Anterior cingulate cortex (tissue), 58 donors: ENCODE measurements around the gene SLC16A2.

ENCODE experiments used
- DNase-seq, 58 donors: peaks; one replicate each; lab custom pipeline; 2025; lab: John Stamatoyannopoulos, UW

SLC16A2 gene

GRCh38 chrX:74421036-74421739 is at the start of gene SLC16A2:
Gene SLC16A2, plus strand, starts transcription at chrX:74421493. Its CDS starts 145 bp downstream, at chrX:74421638.
- DNase-seq, result peak in 55 of 58 donors; percentile 6 to 80 (median 52)

DNA sequence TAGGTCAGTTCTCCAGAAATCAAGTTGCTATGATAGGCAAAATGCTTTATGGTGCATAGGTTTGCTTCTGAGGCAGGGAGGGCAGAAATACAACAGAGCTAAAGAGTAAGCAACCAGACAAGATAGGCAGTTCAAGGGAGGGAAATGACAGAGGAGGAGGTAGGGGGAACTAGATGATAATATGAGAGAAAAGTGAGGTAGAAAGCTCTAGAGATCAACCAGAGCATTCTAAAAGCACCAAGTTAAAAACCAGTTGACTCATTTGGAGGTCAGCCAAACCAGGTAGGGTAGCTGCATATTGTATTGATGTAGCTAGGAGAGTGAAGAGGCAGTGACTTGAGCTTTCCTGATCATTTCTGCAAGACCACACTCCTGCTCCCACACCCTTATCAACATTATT is 49.0 kb upstream of the SLC16A2 start:
- DNase-seq, result no peak

GRCh38 chrX:74377282-74377681 is 44.0 kb upstream of the SLC16A2 start:
- DNase-seq, result no peak

DNA sequence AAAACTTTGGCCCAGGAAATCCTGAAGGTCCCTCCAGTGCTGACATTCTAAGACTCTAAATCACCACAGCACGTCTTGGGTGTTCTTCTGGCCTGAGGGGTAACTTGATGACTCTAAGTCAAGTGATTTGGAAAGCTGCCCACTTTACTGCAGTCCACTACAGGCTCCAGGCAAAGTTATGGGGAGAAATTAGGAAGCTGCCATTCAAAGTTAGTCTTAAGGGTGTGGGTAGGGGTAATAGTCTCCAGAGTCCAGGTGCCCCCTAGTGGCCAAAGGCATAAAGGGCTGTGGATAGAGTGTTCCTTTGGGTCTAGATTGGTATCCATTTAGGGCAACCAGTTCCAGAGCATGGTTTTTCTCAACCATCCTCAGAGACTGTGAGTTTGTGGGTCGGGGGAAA is 38.7 kb upstream of the SLC16A2 start:
- DNase-seq, result peak in 47 of 58 donors; percentile 0 to 48 (median 6)

- DNase-seq, result peak in 37 of 58 donors; percentile 0 to 35 (median 1)
These were observed 37.7 kb upstream of the SLC16A2 start for GRCh38 chrX:74383611-74384010.

GRCh38 chrX:74389016-74389722 is 32.1 kb upstream of the SLC16A2 start:
- no peak for DNase-seq

- DNase-seq, result no peak
These were observed 25.7 kb upstream of the SLC16A2 start for GRCh38 chrX:74395556-74395955.

DNA sequence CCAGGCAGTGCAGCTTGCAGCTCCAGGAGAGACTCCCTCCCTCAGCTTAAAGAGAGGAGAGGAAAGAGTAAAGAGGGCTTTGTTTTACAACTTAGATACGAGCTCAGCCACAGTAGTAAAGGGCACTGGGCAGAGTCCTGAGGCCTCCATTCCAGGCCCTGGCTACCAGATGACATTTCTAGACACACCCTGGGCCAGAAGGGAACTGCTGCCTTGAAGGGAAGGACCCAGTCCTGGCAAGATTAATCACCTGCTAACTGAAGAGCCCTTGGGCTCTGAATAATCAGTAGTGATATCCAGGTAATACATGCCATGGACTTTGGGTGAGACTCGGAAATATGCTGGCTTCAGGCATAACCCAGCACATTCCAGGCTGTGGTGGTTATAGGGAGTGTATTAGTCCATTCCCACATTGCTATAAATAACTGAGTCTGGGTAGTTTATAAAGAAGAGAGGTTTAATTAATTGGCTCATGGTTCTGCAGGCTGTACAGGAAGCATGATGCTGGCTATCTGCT is 15.3 kb upstream of the SLC16A2 start:
- DNase-seq, result no peak

DNA sequence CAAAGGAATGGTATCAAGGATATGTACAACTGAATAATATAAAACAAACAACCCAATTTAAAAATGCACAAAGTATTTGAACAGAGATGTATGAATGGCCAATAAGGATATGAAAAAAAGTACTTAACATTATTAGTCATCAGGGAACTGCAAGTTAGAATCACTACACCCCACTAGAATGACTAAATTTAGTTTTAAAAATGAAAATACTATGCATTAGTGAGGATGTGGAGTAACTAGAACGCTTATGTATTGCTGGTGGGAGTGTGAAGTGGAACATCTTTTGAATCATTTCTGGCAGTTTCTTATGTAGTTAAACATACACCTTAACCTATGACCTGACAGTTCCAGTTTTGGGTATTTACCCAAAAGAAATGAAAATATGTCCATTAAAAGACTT is 13.0 kb upstream of the SLC16A2 start:
- no peak for DNase-seq

GRCh38 chrX:74419864-74420195 is 1.5 kb upstream of the SLC16A2 start:
- peak in 9 of 58 donors; percentile 1 to 24 (median 6) for DNase-seq

DNA sequence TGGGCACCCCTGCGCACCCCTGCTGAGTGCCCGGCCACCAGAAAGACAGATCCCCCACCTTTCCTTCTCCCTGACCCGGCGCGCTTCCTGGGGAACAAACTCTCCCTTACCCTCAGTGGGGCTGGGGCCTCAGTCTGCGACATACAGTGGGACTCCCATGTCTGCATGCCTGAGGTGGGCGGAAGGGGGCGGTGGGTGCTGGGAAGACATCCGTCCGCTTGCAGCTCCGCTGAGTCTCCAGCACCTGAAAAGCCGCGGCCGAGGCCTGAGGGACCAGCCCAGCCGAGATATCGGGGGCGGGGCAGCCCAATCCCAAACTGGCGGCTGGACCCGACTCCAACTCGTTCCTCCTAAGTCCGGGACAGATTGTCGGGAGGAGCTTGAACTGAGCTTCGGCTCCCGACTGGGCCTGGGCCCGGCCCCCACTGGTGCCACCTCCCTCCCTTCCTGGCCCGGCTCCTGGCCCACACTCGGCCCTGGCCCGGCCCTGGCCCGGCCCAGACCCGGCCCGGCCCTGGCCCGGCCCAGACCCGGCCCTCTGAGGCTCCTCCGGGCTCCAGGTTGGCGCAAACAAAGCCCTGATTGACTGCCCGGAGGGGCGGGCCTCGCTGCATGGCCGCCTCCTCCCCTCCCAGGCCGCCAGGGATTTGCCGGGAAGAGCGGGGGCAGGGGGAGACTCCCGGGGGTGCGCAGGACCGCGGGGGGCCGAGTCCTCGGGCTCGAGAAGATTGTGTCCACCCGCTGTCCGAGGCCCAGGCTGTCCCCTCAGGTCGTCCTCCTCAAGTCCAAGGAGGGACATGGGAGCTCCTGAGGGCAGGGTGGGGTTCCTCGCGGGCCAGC is 877 bp upstream of the SLC16A2 start:
- DNase-seq, result peak in 56 of 58 donors; percentile 1 to 68 (median 46)

- DNase-seq, result peak in 6 of 58 donors; percentile 4 to 36 (median 17)
These were observed 553 bp downstream of the SLC16A2 start for GRCh38 chrX:74421740-74422352.

- peak in 53 of 58 donors; percentile 0 to 57 (median 29) for DNase-seq
These were observed 1.4 kb downstream of the SLC16A2 start for GRCh38 chrX:74422576-74423288.

- peak in 1 of 58 donors; percentile 4 for DNase-seq
These were observed 2.2 kb downstream of the SLC16A2 start for GRCh38 chrX:74423289-74423998.

GRCh38 chrX:74426071-74426470 is 4.8 kb downstream of the SLC16A2 start:
- DNase-seq, result no peak

DNA sequence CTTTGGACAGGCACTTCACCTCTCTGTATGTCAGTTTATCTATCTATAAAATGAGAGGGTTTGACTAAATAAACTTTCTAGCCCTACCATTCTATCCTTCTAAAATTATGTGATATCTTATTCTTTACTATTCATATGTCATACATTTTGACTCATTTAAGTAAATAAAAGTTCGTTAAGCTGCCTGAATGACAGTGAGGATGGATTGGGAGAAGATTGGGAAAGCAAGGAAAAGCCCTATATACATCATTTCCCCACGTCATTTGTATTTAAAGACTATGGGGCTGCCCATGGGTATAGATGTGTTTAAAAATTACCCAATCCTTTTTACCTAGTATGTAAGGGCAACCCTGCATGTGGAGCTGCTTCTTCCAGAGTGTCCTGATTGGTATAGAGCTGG is 5.3 kb downstream of the SLC16A2 start:
- DNase-seq, result no peak

GRCh38 chrX:74431797-74432196 is 10.5 kb downstream of the SLC16A2 start:
- DNase-seq, result no peak

GRCh38 chrX:74434336-74434735 is 13.0 kb downstream of the SLC16A2 start:
- DNase-seq, result no peak

DNA sequence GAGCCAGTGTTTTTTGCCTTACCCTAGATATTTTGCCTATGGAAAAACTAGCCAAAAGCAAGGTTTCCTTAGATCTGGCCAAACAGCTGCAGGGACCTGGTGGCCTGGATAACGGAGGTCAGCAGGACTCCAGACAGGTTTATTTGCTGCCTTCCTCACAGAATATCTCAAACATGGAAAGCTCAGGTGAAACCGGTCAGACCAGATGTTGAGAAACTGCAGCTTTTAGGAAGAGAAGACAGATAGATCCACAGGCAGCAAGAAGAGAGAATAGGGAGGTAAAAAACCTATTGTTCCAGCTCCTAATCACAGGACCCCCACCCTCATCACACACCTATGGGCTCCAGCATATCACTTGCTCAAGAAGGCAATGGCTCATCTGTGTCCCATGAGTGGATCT is 16.2 kb downstream of the SLC16A2 start:
- no peak for DNase-seq
